Neuron (in vitro differentiated cells): ENCODE measurements around the gene CYB5R3.
"Not testable (repeated sequence)": the region's sequence is repeated elsewhere in the genome, so short reads cannot be mapped to it uniquely, and the experiment has no call there.

Source experiments
- H2AFZ ChIP-seq: one replicate; pipeline ENCODE4 v1.6.1; 2013; ENCODE audit warnings: low read depth, mild to moderate bottlenecking, inconsistent platforms, low read length, moderate library complexity
- H3K27me3 ChIP-seq: one replicate; pipeline ENCODE4 v1.6.1; 2013; ENCODE audit warnings: low read length; ENCODE audit not compliant: insufficient read depth
- H3K36me3 ChIP-seq: one replicate; pipeline ENCODE4 v1.6.1; 2013; ENCODE audit warnings: low read length; ENCODE audit not compliant: insufficient read depth
- H3K4me1 ChIP-seq: one replicate; pipeline ENCODE4 v1.6.1; 2013; ENCODE audit warnings: low read length; ENCODE audit not compliant: insufficient read depth
- H3K4me3 ChIP-seq: 2 replicates; pipeline ENCODE4 v1.5.1; 2013; ENCODE audit warnings: mild to moderate bottlenecking, low read length, moderate library complexity
- H3K9me3 ChIP-seq: one replicate; pipeline ENCODE4 v1.6.1; 2013; ENCODE audit warnings: low read length

The CYB5R3 gene

GRCh38 chr22:42685941-42686653 is 36.9 kb upstream of the CYB5R3 start:
- Histone ChIP-seq H3K4me1 (peaks cover 9% of the 10 kb centered on the region), H3K9me3 (no peaks in the 10 kb centered on the region), H3K4me3 (no peak overlapping the region), H2AFZ (no peak overlapping the region), H3K36me3 (no peaks in the 10 kb centered on the region), H3K27me3 (no peaks in the 10 kb centered on the region)

- no peak overlapping the region for H2AFZ ChIP-seq
Measured at GRCh38 chr22:42684462-42685195, 35.4 kb upstream of the CYB5R3 start.

GRCh38 chr22:42683578-42684283 is 34.5 kb upstream of the CYB5R3 start:
- H3K27me3 ChIP-seq = no peaks in the 10 kb centered on the region
- H3K4me3 ChIP-seq = no peak overlapping the region
- no peaks in the 10 kb centered on the region for H3K9me3 ChIP-seq
- H3K4me1 ChIP-seq = peaks cover 6% of the 10 kb centered on the region
- no peak overlapping the region for H2AFZ ChIP-seq
- no peaks in the 10 kb centered on the region for H3K36me3 ChIP-seq

More at GRCh38 chr22:42684462-42685195, 35.4 kb upstream of the CYB5R3 start:
- no peak overlapping the region for H3K4me3 ChIP-seq
- H3K36me3 ChIP-seq = no peaks in the 10 kb centered on the region
- no peaks in the 10 kb centered on the region for H3K9me3 ChIP-seq
- peaks cover 9% of the 10 kb centered on the region for H3K4me1 ChIP-seq
- no peaks in the 10 kb centered on the region for H3K27me3 ChIP-seq

- Histone ChIP-seq H3K4me3 (no peak overlapping the region), H3K9me3 (peaks cover 3% of the 10 kb centered on the region), H2AFZ (no peak overlapping the region), H3K27me3 (no peaks in the 10 kb centered on the region), H3K4me1 (peaks cover 3% of the 10 kb centered on the region), H3K36me3 (no peaks in the 10 kb centered on the region)
Measured at GRCh38 chr22:42682113-42682851, 33.1 kb upstream of the CYB5R3 start.

- Histone ChIP-seq H3K27me3 (no peaks in the 10 kb centered on the region), H3K4me3 (no peak overlapping the region), H3K9me3 (peaks cover 3% of the 10 kb centered on the region), H3K36me3 (no peaks in the 10 kb centered on the region), H3K4me1 (no peaks in the 10 kb centered on the region), H2AFZ (no peak overlapping the region)
Measured at GRCh38 chr22:42680648-42681047, 31.5 kb upstream of the CYB5R3 start.

- no peaks in the 10 kb centered on the region for H3K4me1 ChIP-seq
- H3K4me3 ChIP-seq = no peak overlapping the region
- H3K9me3 ChIP-seq = peaks cover 3% of the 10 kb centered on the region
- H3K27me3 ChIP-seq = no peaks in the 10 kb centered on the region
- H3K36me3 ChIP-seq = no peaks in the 10 kb centered on the region
- no peak overlapping the region for H2AFZ ChIP-seq
Measured at GRCh38 chr22:42679691-42680090, 30.5 kb upstream of the CYB5R3 start.

GRCh38 chr22:42678894-42679293 is 29.7 kb upstream of the CYB5R3 start:
- H3K4me1 ChIP-seq = no peaks in the 10 kb centered on the region
- H3K4me3 ChIP-seq = no peak overlapping the region
- H3K9me3 ChIP-seq = peaks cover 3% of the 10 kb centered on the region
- H3K36me3 ChIP-seq = no peaks in the 10 kb centered on the region
- no peak overlapping the region for H2AFZ ChIP-seq
- no peaks in the 10 kb centered on the region for H3K27me3 ChIP-seq

GRCh38 chr22:42677936-42678335 is 28.7 kb upstream of the CYB5R3 start:
- H3K4me1 ChIP-seq, H3K9me3 ChIP-seq, H3K36me3 ChIP-seq, H2AFZ ChIP-seq, H3K4me3 ChIP-seq, H3K27me3 ChIP-seq: not testable (repeated sequence)

- Histone ChIP-seq H3K4me1 (no peaks in the 10 kb centered on the region), H3K9me3 (peaks cover 3% of the 10 kb centered on the region), H3K4me3 (no peak overlapping the region), H3K27me3 (no peaks in the 10 kb centered on the region), H3K36me3 (no peaks in the 10 kb centered on the region), H2AFZ (no peak overlapping the region)
Measured at GRCh38 chr22:42676059-42676607, 26.9 kb upstream of the CYB5R3 start.

- Histone ChIP-seq H3K4me1 (no peaks in the 10 kb centered on the region), H3K4me3 (no peak overlapping the region), H2AFZ (no peak overlapping the region), H3K27me3 (no peaks in the 10 kb centered on the region), H3K36me3 (no peaks in the 10 kb centered on the region), H3K9me3 (peaks cover 3% of the 10 kb centered on the region)
Measured at GRCh38 chr22:42673898-42674401, 24.8 kb upstream of the CYB5R3 start.

- H3K27me3 ChIP-seq, H3K4me3 ChIP-seq, H2AFZ ChIP-seq, H3K36me3 ChIP-seq, H3K9me3 ChIP-seq, H3K4me1 ChIP-seq: not testable (repeated sequence)
Measured at GRCh38 chr22:42673071-42673470, 23.9 kb upstream of the CYB5R3 start.

GRCh38 chr22:42670921-42671709 is 21.9 kb upstream of the CYB5R3 start:
- no peaks in the 10 kb centered on the region for H3K27me3 ChIP-seq
- no peak overlapping the region for H3K4me3 ChIP-seq
- H3K9me3 ChIP-seq = no peaks in the 10 kb centered on the region
- no peak overlapping the region for H2AFZ ChIP-seq
- no peaks in the 10 kb centered on the region for H3K36me3 ChIP-seq
- no peaks in the 10 kb centered on the region for H3K4me1 ChIP-seq
